Glutamatergic neuron (in vitro differentiated cells): ENCODE data around the gene COL24A1. TPM values are rescaled to one million over a fixed set of nuclear protein-coding genes. Genes with fewer than 3 reads are reported as not detected.
"Not testable (repeated sequence)": the region's sequence is repeated elsewhere in the genome, so short reads cannot be mapped to it uniquely, and the experiment has no call there.

ENCODE experiments used
- DNase-seq: peaks from one replicate; pipeline ENCODE4 v3.0.0; 2022
- H3K27ac Mint-ChIP-seq: one replicate; pipeline ENCODE4 v1.8.0; 2020; ENCODE audit warnings: mild to moderate bottlenecking, mixed read lengths, inconsistent platforms; ENCODE audit not compliant: unreplicated experiment
- H3K27me3 Mint-ChIP-seq: one replicate; pipeline ENCODE4 v1.8.0; 2020; ENCODE audit warnings: mild to moderate bottlenecking, moderate library complexity, mixed read lengths, inconsistent platforms; ENCODE audit not compliant: unreplicated experiment
- H3K36me3 Mint-ChIP-seq: one replicate; pipeline ENCODE4 v1.8.0; 2020; ENCODE audit warnings: mild to moderate bottlenecking, mixed read lengths, inconsistent platforms; ENCODE audit not compliant: unreplicated experiment
- H3K4me1 Mint-ChIP-seq: one replicate; pipeline ENCODE4 v1.8.0; 2020; ENCODE audit warnings: mild to moderate bottlenecking, low read depth, mixed read lengths, inconsistent platforms; ENCODE audit not compliant: unreplicated experiment
- H3K4me3 Mint-ChIP-seq: one replicate; pipeline ENCODE4 v1.8.0; 2020; ENCODE audit warnings: mild to moderate bottlenecking, mixed read lengths, inconsistent platforms; ENCODE audit not compliant: unreplicated experiment
- H3K9me3 Mint-ChIP-seq: one replicate; pipeline ENCODE4 v1.8.0; 2020; ENCODE audit warnings: mild to moderate bottlenecking, moderate library complexity, mixed read lengths, inconsistent platforms; ENCODE audit not compliant: unreplicated experiment
- CTCF ChIP-seq: fragments of 200-600 bp; sonication (generic); IDR thresholded peaks from one replicate; pipeline ENCODE4 v1.5.0; 2021; ENCODE audit not compliant: partially characterized antibody, unreplicated experiment
- total RNA-seq: library from RNA; stranded (reverse); fragmentation: NEBNext Ultra II Directional; extraction: Animal tissue kit (Norgen Biotek cat#: 25700); gene quantifications from one replicate; pipeline ENCODE4 v1.2.1, GENCODE V29; 2021; ENCODE audit not compliant: unreplicated experiment

Gene COL24A1
- total RNA-seq, 1 donor from 2014 or later = 0.15 TPM

- TF ChIP-seq CTCF = no peak
- Mint-ChIP-seq H3K27ac (no peak overlapping the region), H3K4me1 (no peaks in the 10 kb centered on the region), H3K36me3 (no peaks in the 10 kb centered on the region), H3K9me3 (no peaks in the 10 kb centered on the region), H3K27me3 (peaks cover 2% of the 10 kb centered on the region), H3K4me3 (no peak overlapping the region)
- DNase-seq = no peak
These were observed 356.8 kb downstream of the COL24A1 start for GRCh38 chr1:85799737-85800136.

GRCh38 chr1:85798419-85798818 is 358.2 kb downstream of the COL24A1 start:
- H3K27me3 Mint-ChIP-seq = peaks cover 2% of the 10 kb centered on the region
- TF ChIP-seq CTCF = no peak
- H3K9me3 Mint-ChIP-seq = no peaks in the 10 kb centered on the region
- no peak overlapping the region for H3K4me3 Mint-ChIP-seq
- no peaks in the 10 kb centered on the region for H3K4me1 Mint-ChIP-seq
- no peaks in the 10 kb centered on the region for H3K36me3 Mint-ChIP-seq
- DNase-seq = no peak
- no peak overlapping the region for H3K27ac Mint-ChIP-seq

DNA sequence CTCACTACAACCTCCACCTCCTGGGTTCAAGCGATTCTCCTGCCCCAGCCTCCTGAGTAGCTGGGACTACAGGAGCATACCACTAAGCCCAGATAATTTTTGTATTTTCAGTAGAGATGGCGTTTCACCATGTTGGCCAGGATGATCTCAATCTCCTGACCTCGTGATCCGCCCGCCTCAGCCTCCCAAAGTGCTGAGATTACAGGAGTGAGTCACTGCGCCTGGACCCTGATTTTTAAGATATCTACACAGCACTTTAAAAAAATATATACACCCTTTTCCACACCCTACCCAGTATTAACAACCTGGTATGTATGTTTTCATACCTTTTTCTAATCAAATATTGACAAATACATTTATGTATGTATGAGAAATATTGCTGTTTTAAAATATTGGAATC is 379.6 kb downstream of the COL24A1 start:
- H3K9me3 Mint-ChIP-seq = not testable (repeated sequence)

GRCh38 chr1:85762804-85763203 is 393.8 kb downstream of the COL24A1 start:
- Mint-ChIP-seq H3K4me1 (no peaks in the 10 kb centered on the region), H3K36me3 (no peaks in the 10 kb centered on the region), H3K27me3 (no peaks in the 10 kb centered on the region), H3K27ac (no peak overlapping the region), H3K9me3 (no peaks in the 10 kb centered on the region), H3K4me3 (no peak overlapping the region)
- DNase-seq = no peak
- no peak for TF ChIP-seq CTCF

More for the DNA sequence above, 379.6 kb downstream of the COL24A1 start:
- not testable (repeated sequence) for H3K4me1 Mint-ChIP-seq, H3K27ac Mint-ChIP-seq, H3K4me3 Mint-ChIP-seq, H3K27me3 Mint-ChIP-seq, DNase-seq, H3K36me3 Mint-ChIP-seq

GRCh38 chr1:85756864-85757263 is 399.7 kb downstream of the COL24A1 start:
- H3K9me3 Mint-ChIP-seq = no peaks in the 10 kb centered on the region
- H3K27me3 Mint-ChIP-seq = no peaks in the 10 kb centered on the region
- TF ChIP-seq CTCF = no peak
- H3K27ac Mint-ChIP-seq = no peak overlapping the region
- H3K36me3 Mint-ChIP-seq = no peaks in the 10 kb centered on the region
- no peak overlapping the region for H3K4me3 Mint-ChIP-seq
- no peaks in the 10 kb centered on the region for H3K4me1 Mint-ChIP-seq
- DNase-seq = no peak

DNA sequence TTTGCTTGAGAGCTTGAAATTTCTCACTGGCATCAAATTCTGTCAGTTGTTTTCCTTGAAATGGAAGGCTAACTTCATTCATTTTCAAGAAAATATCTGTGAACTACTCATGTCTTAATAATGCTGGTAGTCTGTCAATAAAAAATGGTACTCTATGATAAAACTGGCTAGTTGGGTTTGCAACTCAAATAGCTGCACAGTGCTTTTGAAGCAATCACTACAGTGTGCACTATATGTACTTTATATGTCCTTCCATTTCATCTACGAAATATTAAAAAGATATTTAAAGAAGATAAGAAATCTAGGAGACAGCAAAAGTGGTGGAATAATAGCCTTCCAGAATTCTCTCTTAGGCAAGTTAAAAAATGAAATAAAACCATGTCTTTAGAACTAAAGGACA is 408.5 kb downstream of the COL24A1 start:
- H3K9me3 Mint-ChIP-seq = no peaks in the 10 kb centered on the region
- no peak overlapping the region for H3K4me3 Mint-ChIP-seq
- no peak for TF ChIP-seq CTCF

More for the DNA sequence above, 408.5 kb downstream of the COL24A1 start:
- no peaks in the 10 kb centered on the region for H3K36me3 Mint-ChIP-seq
- H3K4me1 Mint-ChIP-seq = no peaks in the 10 kb centered on the region
- H3K27ac Mint-ChIP-seq = no peak overlapping the region
- no peak for DNase-seq
- H3K27me3 Mint-ChIP-seq = no peaks in the 10 kb centered on the region
